H9 (cell line): Measurements from ENCODE around the gene C9. TPM values are rescaled to one million over a fixed set of nuclear protein-coding genes. Genes with fewer than 3 reads are reported as not detected.

Source experiments
- DNase-seq: peaks from one replicate; pipeline ENCODE4 v3.0.0-alpha.2; 2017
- H2AFZ ChIP-seq: one replicate; pipeline ENCODE4 v1.6.1; 2013; ENCODE audit warnings: mild to moderate bottlenecking, low read length, control low read depth, moderate library complexity
- H2AK5ac ChIP-seq: 2 replicates; pipeline ENCODE4 v1.6.1; 2013; ENCODE audit warnings: low read length, control low read depth, mixed read lengths; ENCODE audit not compliant: insufficient read length
- H2BK120ac ChIP-seq: one replicate; pipeline ENCODE4 v1.6.1; 2013; ENCODE audit warnings: low read depth, mild to moderate bottlenecking, low read length, control low read depth, inconsistent platforms; ENCODE audit not compliant: poor library complexity, severe bottlenecking
- H2BK12ac ChIP-seq: 2 replicates; pipeline ENCODE4 v1.6.1; 2013; ENCODE audit warnings: low read length, control low read depth, mixed read lengths, low read depth; ENCODE audit not compliant: insufficient read length
- H2BK15ac ChIP-seq: 2 replicates; pipeline ENCODE4 v1.6.1; 2013; ENCODE audit warnings: low read depth, low read length, control low read depth
- H2BK20ac ChIP-seq: one replicate; pipeline ENCODE4 v1.6.1; 2013; ENCODE audit warnings: low read depth, mild to moderate bottlenecking, low read length, control low read depth, inconsistent platforms; ENCODE audit not compliant: poor library complexity, severe bottlenecking
- H2BK5ac ChIP-seq: 2 replicates; pipeline ENCODE4 v1.6.1; 2013; ENCODE audit warnings: low read length, control low read depth, mixed read lengths; ENCODE audit not compliant: insufficient read length
- H3K14ac ChIP-seq: 2 replicates; pipeline ENCODE4 v1.6.1; 2013; ENCODE audit warnings: low read length, control low read depth; ENCODE audit not compliant: insufficient read depth
- H3K18ac ChIP-seq: 2 replicates; pipeline ENCODE4 v1.6.1; 2013; ENCODE audit warnings: low read depth, mild to moderate bottlenecking, mixed read lengths, low read length, control low read depth; ENCODE audit not compliant: insufficient read length
- H3K23ac ChIP-seq: 2 replicates; pipeline ENCODE4 v1.6.1; 2013; ENCODE audit warnings: low read length, control low read depth, mixed read lengths, low read depth; ENCODE audit not compliant: insufficient read length
- H3K23me2 ChIP-seq: 2 replicates; pipeline ENCODE4 v1.6.1; 2013; ENCODE audit warnings: low read depth, mild to moderate bottlenecking, mixed read lengths, low read length, control low read depth; ENCODE audit not compliant: insufficient read length, poor library complexity, severe bottlenecking
- H3K27ac ChIP-seq: 2 replicates; pipeline ENCODE4 v1.5.1; 2013; ENCODE audit warnings: low read length, control low read depth, mixed read lengths, low read depth; ENCODE audit not compliant: insufficient read length
- H3K27me3 ChIP-seq: 2 replicates; pipeline ENCODE4 v1.6.1; 2013; ENCODE audit warnings: low read length, control low read depth, inconsistent platforms; ENCODE audit not compliant: insufficient read depth
- H3K4ac ChIP-seq: 2 replicates; pipeline ENCODE4 v1.6.1; 2013; ENCODE audit warnings: low read depth, mild to moderate bottlenecking, control low read depth, inconsistent platforms, low read length, moderate library complexity
- H3K4me1 ChIP-seq: 2 replicates; pipeline ENCODE4 v1.6.1; 2013; ENCODE audit warnings: low read length, control low read depth, inconsistent platforms; ENCODE audit not compliant: insufficient read depth
- H3K4me2 ChIP-seq: 2 replicates; pipeline ENCODE4 v1.6.1; 2013; ENCODE audit warnings: low read length, control low read depth, mixed read lengths; ENCODE audit not compliant: insufficient read length, insufficient read depth
- H3K56ac ChIP-seq: 2 replicates; pipeline ENCODE4 v1.6.1; 2013; ENCODE audit warnings: low read depth, mild to moderate bottlenecking, mixed read lengths, low read length, control low read depth; ENCODE audit not compliant: insufficient read length
- H3K79me1 ChIP-seq: 2 replicates; pipeline ENCODE4 v1.6.1; 2013; ENCODE audit warnings: low read depth, mild to moderate bottlenecking, moderate library complexity, low read length, control low read depth, inconsistent platforms; ENCODE audit not compliant: insufficient read depth, poor library complexity, severe bottlenecking
- H3K79me2 ChIP-seq: 2 replicates; pipeline ENCODE4 v1.6.1; 2013; ENCODE audit warnings: low read length, control low read depth, inconsistent platforms; ENCODE audit not compliant: insufficient read depth
- H3K9ac ChIP-seq: 2 replicates; pipeline ENCODE4 v1.6.1; 2013; ENCODE audit warnings: low read length, control low read depth, mixed read lengths; ENCODE audit not compliant: insufficient read length; ENCODE audit errors: extremely low read depth
- H3K9me3 ChIP-seq: one replicate; pipeline ENCODE4 v1.6.1; 2013; ENCODE audit warnings: low read depth, low read length, inconsistent platforms; ENCODE audit not compliant: control insufficient read depth
- H3T11ph ChIP-seq: one replicate; pipeline ENCODE4 v1.6.1; 2013; ENCODE audit warnings: mild to moderate bottlenecking, low read length, control low read depth, inconsistent platforms
- H4K20me1 ChIP-seq: one replicate; pipeline ENCODE4 v1.6.1; 2013; ENCODE audit not compliant: control insufficient read depth, insufficient read length, insufficient read depth
- H4K5ac ChIP-seq: 2 replicates; pipeline ENCODE4 v1.6.1; 2013; ENCODE audit warnings: low read depth, mild to moderate bottlenecking, mixed read lengths, low read length, control low read depth; ENCODE audit not compliant: insufficient read length
- H4K8ac ChIP-seq: replicated peaks from 2 replicates; pipeline ENCODE4 v1.6.1; 2013; ENCODE audit warnings: low read length, control low read depth, mixed read lengths, low read depth; ENCODE audit not compliant: insufficient read length
- H4K91ac ChIP-seq: 2 replicates; pipeline ENCODE4 v1.6.1; 2013; ENCODE audit warnings: low read depth, mild to moderate bottlenecking, moderate library complexity, mixed read lengths, low read length, control low read depth; ENCODE audit not compliant: insufficient read length
- H3K27ac Mint-ChIP-seq, 3 experiments: 2 replicates in 2 of 3; 3 replicates in 1 of 3; pipeline ENCODE4 v1.8.0; 2020 to 2021; ENCODE audit warnings: mixed read lengths in 3 of 3, mild to moderate bottlenecking in 1 of 3, moderate library complexity in 1 of 3
- H3K27me3 Mint-ChIP-seq: 2 replicates; pipeline ENCODE4 v1.8.0; 2021; ENCODE audit warnings: low read depth, mild to moderate bottlenecking, moderate library complexity, mixed read lengths
- H3K36me3 Mint-ChIP-seq, 3 experiments: 2 replicates in 2 of 3; 3 replicates in 1 of 3; pipeline ENCODE4 v1.8.0; 2020 to 2021; ENCODE audit warnings: low read depth in 3 of 3, mixed read lengths in 3 of 3; ENCODE audit not compliant: insufficient read depth in 1 of 3
- H3K4me1 Mint-ChIP-seq, 2 experiments: 2 replicates each; pipeline ENCODE4 v1.8.0; 2020; ENCODE audit warnings: mixed read lengths in 2 of 2
- H3K4me3 Mint-ChIP-seq, 2 experiments: 2 replicates in 1 of 2; 3 replicates in 1 of 2; pipeline ENCODE4 v1.8.0; 2020 to 2021; ENCODE audit warnings: mild to moderate bottlenecking in 2 of 2, mixed read lengths in 2 of 2, moderate library complexity in 1 of 2
- H3K9me3 Mint-ChIP-seq, 2 experiments: 2 replicates in 1 of 2; 3 replicates in 1 of 2; pipeline ENCODE4 v1.8.0; 2020; ENCODE audit warnings: mild to moderate bottlenecking in 2 of 2, mixed read lengths in 2 of 2, moderate library complexity in 1 of 2
- CTCF ChIP-seq: fragments of 200-600 bp; sonication (generic); conservative IDR thresholded peaks from 3 replicates; pipeline ENCODE4 v1.8.0; 2021; ENCODE audit warnings: antibody characterized with exemption, mild to moderate bottlenecking
- WGBS: extraction: QIAGEN DNeasy Blood & Tissue Kit; methylation state at CpG from one replicate; pipeline ENCODE4 v1.1.7; 2013; ENCODE audit warnings: missing lambda C conversion rate, low lambda C conversion rate, mixed read lengths; ENCODE audit not compliant: insufficient read length; ENCODE audit errors: extremely low coverage; 5-methylcytosine and 5-hydroxymethylcytosine counted together
- total RNA-seq: library from RNA; stranded (reverse); gene quantifications from 2 replicates; pipeline ENCODE4 v1.2.1, GENCODE V29; 2021

C9 gene
- total RNA-seq, 1 experiment from 2014 or later, result not detected

- Histone ChIP-seq H4K20me1 (no peaks in the 10 kb centered on the region), H4K5ac (no peak overlapping the region), H4K8ac (no peak overlapping the region), H3K27me3 (no peaks in the 10 kb centered on the region), H2BK12ac (no peak overlapping the region), H3T11ph (no peak overlapping the region), H2BK15ac (no peak overlapping the region), H3K4me1 (no peaks in the 10 kb centered on the region), H3K23ac (no peak overlapping the region), H4K91ac (no peak overlapping the region), H3K23me2 (no peaks in the 10 kb centered on the region), H2BK5ac (no peak overlapping the region), H3K79me2 (no peaks in the 10 kb centered on the region), H2BK120ac (no peak overlapping the region), H3K4ac (no peak overlapping the region), H3K4me2 (no peak overlapping the region), H3K27ac (no peak overlapping the region), H3K9me3 (no peaks in the 10 kb centered on the region), H2AFZ (no peak overlapping the region), H2AK5ac (no peak overlapping the region), H3K18ac (no peak overlapping the region), H3K79me1 (no peaks in the 10 kb centered on the region), H2BK20ac (no peak overlapping the region), H3K56ac (no peak overlapping the region), H3K14ac (no peak overlapping the region), H3K9ac (no peak overlapping the region)
- H3K9me3 Mint-ChIP-seq, result peaks cover 22 to 24% of the 10 kb centered on the region in 2 experiments
- peak overlapping the region in 2 of 3 experiments; percentile 4 to 72; a peak in 3 of 7 replicates for H3K27ac Mint-ChIP-seq
- H3K27me3 Mint-ChIP-seq, result peaks cover 2% of the 10 kb centered on the region; the same call in 1 of the 2 replicates
- WGBS, result no CpG with 5 or more reads among the region's 1 CpG
- no peak overlapping the region for H3K4me3 Mint-ChIP-seq
- peaks cover 0 to 17% (median 4%) of the 10 kb centered on the region in 3 experiments; a peak in 5 of 7 replicates for H3K36me3 Mint-ChIP-seq
- TF ChIP-seq CTCF, result no peak
- no peak for DNase-seq
- H3K4me1 Mint-ChIP-seq, result peaks cover 9% of the 10 kb centered on the region in 2 experiments
Measured at GRCh38 chr5:39342460-39342859, 21.8 kb downstream of the C9 start.
